GM06990 (cell line): ENCODE measurements around the gene ACSM4.

Source experiments
- DNase-seq: peaks from one replicate; pipeline ENCODE4 v3.0.0-alpha.2; 2011; ENCODE audit not compliant: insufficient read length; ENCODE audit errors: extremely low read depth
- H3K27me3 ChIP-seq: replicated peaks from 2 replicates; pipeline ENCODE4 v1.6.0; 2011; ENCODE audit warnings: low read length; ENCODE audit not compliant: control insufficient read depth, insufficient read depth
- H3K36me3 ChIP-seq: 2 replicates; pipeline ENCODE4 v1.5.1; 2011; ENCODE audit warnings: low read length; ENCODE audit not compliant: control insufficient read depth, insufficient read depth
- H3K4me3 ChIP-seq: replicated peaks from 2 replicates; pipeline ENCODE4 v1.5.1; 2011; ENCODE audit warnings: low read depth, mild to moderate bottlenecking, control low read depth, low read length
- TF ChIP-seq, protein P1 (sequence below): IDR thresholded peaks from 2 replicates; pipeline ENCODE4 v1.5.1; 2011; ENCODE audit warnings: low read length, control low read depth, mild to moderate bottlenecking, inconsistent platforms; ENCODE audit not compliant: insufficient read depth, poor library complexity, severe bottlenecking

ACSM4 gene

DNA sequence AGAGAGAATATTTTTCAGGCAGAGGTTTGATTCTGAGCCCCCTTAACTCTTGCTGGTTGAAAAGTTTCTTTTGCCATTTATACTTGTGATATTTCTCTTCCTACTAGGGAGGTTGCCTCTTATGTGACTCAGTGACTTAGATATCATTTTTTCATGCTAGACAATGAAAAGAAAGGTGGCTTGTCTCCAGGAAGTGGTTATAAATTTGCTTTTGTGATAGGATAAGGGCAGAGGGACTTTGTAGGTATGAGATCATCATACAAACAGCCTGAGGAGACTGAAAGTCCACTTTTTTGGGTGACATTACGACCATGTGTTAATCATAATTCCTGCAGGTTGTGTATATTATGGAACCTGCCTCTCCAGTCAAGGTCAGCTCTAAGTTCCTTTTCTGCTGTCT, 35.8 kb downstream of the ACSM4 start:
- H3K4me3 ChIP-seq, result no peak overlapping the region
- TF ChIP-seq, protein P1, sequence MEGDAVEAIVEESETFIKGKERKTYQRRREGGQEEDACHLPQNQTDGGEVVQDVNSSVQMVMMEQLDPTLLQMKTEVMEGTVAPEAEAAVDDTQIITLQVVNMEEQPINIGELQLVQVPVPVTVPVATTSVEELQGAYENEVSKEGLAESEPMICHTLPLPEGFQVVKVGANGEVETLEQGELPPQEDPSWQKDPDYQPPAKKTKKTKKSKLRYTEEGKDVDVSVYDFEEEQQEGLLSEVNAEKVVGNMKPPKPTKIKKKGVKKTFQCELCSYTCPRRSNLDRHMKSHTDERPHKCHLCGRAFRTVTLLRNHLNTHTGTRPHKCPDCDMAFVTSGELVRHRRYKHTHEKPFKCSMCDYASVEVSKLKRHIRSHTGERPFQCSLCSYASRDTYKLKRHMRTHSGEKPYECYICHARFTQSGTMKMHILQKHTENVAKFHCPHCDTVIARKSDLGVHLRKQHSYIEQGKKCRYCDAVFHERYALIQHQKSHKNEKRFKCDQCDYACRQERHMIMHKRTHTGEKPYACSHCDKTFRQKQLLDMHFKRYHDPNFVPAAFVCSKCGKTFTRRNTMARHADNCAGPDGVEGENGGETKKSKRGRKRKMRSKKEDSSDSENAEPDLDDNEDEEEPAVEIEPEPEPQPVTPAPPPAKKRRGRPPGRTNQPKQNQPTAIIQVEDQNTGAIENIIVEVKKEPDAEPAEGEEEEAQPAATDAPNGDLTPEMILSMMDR, result no peak
- no peak for DNase-seq
- H3K27me3 ChIP-seq, result no peaks in the 10 kb centered on the region
- H3K36me3 ChIP-seq, result no peaks in the 10 kb centered on the region

DNA sequence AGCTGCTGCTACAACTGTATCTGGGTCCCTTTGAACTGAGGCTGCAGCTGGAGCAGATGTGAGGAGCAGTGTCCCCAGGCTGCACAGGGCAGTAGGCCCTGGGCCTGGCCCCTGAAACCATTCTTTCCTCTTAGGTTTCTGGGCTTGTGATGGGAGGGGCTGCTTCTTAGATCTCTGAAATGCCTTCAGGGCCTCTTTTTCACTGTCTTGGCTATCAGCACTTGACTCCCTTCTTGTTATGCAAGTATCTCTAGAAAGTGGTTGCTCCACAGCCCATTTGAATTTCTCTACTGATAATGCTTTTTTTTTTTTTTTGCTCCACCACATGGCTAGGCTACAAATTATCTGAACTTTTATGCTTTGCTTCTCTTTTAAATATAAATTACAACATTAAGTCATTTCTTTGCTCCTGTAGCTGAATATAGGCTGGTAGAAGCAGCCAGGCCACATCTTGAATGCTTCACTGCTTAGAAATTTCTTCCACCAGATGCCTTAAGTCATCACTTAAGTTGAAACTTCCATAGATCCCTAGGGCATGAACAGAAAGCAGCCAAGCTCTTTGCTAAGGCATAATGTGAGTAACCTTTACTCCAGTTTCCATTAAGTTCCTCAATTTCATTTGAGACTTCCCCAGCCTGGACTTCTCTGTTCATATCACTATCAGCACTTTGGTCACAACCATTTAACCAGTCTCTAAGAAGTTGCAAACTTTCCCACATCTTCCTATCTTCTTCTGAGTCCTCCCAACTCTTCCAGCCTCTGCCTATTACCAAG, 41.1 kb downstream of the ACSM4 start:
- no peaks in the 10 kb centered on the region for H3K27me3 ChIP-seq
- no peak overlapping the region for H3K4me3 ChIP-seq
- DNase-seq, result no peak
- TF ChIP-seq, protein P1, result no peak
- H3K36me3 ChIP-seq, result no peaks in the 10 kb centered on the region

DNA sequence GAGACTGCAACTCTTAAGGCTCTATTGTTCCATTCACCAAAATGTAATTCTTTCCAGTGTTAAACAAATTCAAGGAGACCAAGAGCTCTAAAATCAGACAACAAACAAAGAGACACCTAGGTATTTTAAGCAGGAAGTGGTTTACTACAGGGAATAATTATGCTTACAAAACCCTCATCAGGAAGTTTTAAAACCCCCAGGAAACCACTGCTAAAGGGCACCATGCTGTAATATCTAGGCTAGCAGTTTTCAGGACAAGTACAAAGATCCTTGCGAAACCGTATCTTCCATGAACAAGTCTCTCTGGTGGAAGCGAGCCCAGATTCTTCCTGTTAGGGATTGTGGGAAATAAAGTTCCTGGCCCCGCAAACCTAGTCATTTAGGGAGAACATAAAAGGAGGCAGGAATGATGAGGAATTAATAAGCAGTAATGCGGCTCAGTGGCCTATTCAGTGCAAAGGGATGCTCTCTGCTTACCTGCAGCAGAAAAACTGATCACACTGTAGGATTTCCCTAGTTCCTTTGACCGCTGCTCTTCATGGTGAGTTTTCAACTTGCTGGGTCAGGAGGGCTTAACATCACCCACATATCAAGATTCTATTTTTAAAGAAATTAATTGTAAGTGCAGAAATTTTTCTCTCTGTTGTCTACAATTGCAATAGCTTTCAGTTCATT, 42.8 kb downstream of the ACSM4 start:
- TF ChIP-seq, protein P1, result no peak
- no peak for DNase-seq
- H3K27me3 ChIP-seq, result no peaks in the 10 kb centered on the region
- no peaks in the 10 kb centered on the region for H3K36me3 ChIP-seq
- H3K4me3 ChIP-seq, result no peak overlapping the region

DNA sequence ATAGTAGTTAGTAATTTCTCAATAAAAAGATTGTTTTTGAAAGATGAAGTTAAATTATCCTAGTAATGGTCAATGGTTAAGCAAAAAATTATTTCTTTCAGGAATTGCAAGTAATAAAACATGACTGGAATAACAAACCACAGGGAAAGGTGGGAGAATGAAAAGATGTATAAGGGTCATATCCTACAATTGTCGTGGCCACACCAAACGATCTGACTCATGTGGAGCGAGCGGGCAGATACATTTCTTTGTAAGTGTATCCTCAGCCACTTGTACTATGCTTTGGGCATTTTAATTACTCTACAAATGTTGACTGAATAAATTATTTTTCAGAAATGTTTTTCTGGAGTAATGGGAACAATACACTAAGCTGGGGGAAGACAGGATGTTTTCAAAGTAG, 45.5 kb downstream of the ACSM4 start:
- Histone ChIP-seq H3K27me3 (no peaks in the 10 kb centered on the region), H3K36me3 (no peaks in the 10 kb centered on the region), H3K4me3 (no peak overlapping the region)
- DNase-seq, result no peak
- TF ChIP-seq, protein P1, result no peak

DNA sequence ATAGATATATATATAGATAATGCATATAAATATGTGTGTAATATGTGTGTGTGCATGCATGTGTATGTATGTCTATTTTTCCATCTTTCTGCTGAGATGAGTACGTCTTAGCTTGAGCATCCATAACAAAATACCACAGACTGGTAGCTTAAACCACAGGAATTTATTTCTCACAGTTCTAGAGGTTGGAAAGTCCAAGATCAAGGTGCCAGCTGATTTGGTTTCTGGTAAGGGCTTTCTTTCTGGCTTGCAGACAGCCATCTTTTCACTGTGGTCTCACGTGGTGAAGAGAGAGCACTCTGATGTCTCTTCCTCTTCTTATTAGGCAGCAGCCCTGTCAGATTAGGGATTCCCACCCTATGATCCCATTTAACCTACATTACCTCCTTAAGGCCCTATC, 47.3 kb downstream of the ACSM4 start:
- no peaks in the 10 kb centered on the region for H3K27me3 ChIP-seq
- TF ChIP-seq, protein P1, result no peak
- no peak for DNase-seq
- no peak overlapping the region for H3K4me3 ChIP-seq
- H3K36me3 ChIP-seq, result no peaks in the 10 kb centered on the region
